ENCODE measurements around the gene MAML2. TPM values are rescaled to one million over a fixed set of nuclear protein-coding genes. Genes with fewer than 3 reads are reported as not detected.

The MAML2 gene
- total and polyA plus RNA-seq, 2 experiments from 2014 or later: 2.0 to 7.1 TPM

GRCh38 chr11:96279896-96280290 is 63.1 kb downstream of the MAML2 start (continued):
- no peak for TF ChIP-seq EZH2 (IDR thresholded peaks at IDR 0.05; ENCODE audit: low read depth, unreplicated experiment)
- TF ChIP-seq REST (IDR thresholded peaks at IDR 0.05; ENCODE audit: unreplicated experiment): no peak
- TF ChIP-seq ETS1 (IDR thresholded peaks at IDR 0.05): no peak
- no peak for TF ChIP-seq ZNF114 (CRISPR knock-in tag; IDR thresholded peaks at IDR 0.05)

GRCh38 chr11:96279018-96279895 is 63.7 kb downstream of the MAML2 start:
- ATAC-seq (peak; percentile 33; the same call in 1 of the 3 replicates), DNase-seq (ENCODE audit: low spot score) (no peak)
- Mint-ChIP-seq H3K36me3 (ENCODE audit: low read depth) (no peaks in the 10 kb centered on the region), H3K9me3 (no peaks in the 10 kb centered on the region), H3K27ac (no peak overlapping the region), H3K27me3 (ENCODE audit: insufficient read depth, low read depth, poor library complexity) (no peaks in the 10 kb centered on the region), H3K4me1 (peaks cover 38% of the 10 kb centered on the region), H3K4me3 (no peak overlapping the region)
- peaks cover 4% of the 10 kb centered on the region; the same call in 1 of the 2 replicates for H3K79me2 ChIP-seq (replicated peaks; ENCODE audit: insufficient read depth)
- H3K9me2 ChIP-seq (ENCODE audit: insufficient read depth): no peaks in the 10 kb centered on the region
- H4K20me1 ChIP-seq (replicated peaks; ENCODE audit: insufficient read depth): no peaks in the 10 kb centered on the region
- H3K27me3 ChIP-seq (ENCODE audit: insufficient read depth): no peaks in the 10 kb centered on the region
- no peak overlapping the region for H3K4me3 ChIP-seq
- H3F3A ChIP-seq (replicated peaks; ENCODE audit: low read depth): no peaks in the 10 kb centered on the region
- no peaks in the 10 kb centered on the region for H3K36me3 ChIP-seq (ENCODE audit: insufficient read depth)
- H2AFZ ChIP-seq: no peak overlapping the region
- peaks cover 34% of the 10 kb centered on the region for H3K4me1 ChIP-seq (ENCODE audit: insufficient read depth)
- H3K4me2 ChIP-seq: peak overlapping the region; percentile 47; the same call in 1 of the 2 replicates
- H3K27ac ChIP-seq (ENCODE audit: low read depth): no peak overlapping the region
- TF ChIP-seq CREB1 (CRISPR knock-in tag; IDR thresholded peaks at IDR 0.05; ENCODE audit: low read depth) (no peak), ETS1 (IDR thresholded peaks at IDR 0.05) (no peak), ZNF114 (CRISPR knock-in tag; IDR thresholded peaks at IDR 0.05) (no peak), POLR2AphosphoS5 (IDR thresholded peaks at IDR 0.05; ENCODE audit: low read depth) (no peak), JUNB (IDR thresholded peaks at IDR 0.05; ENCODE audit: unreplicated experiment) (no peak), NANOG (IDR thresholded peaks at IDR 0.05; ENCODE audit: borderline replicate concordance) (no peak), EZH2 (IDR thresholded peaks at IDR 0.05; ENCODE audit: low read depth, unreplicated experiment) (no peak), STAT1 (IDR thresholded peaks at IDR 0.05; ENCODE audit: unreplicated experiment) (no peak), ZNF331 (CRISPR knock-in tag; IDR thresholded peaks at IDR 0.05; ENCODE audit: low read depth) (no peak), CTCF (conservative IDR thresholded peaks at IDR 0.05; ENCODE audit: low read depth in 2 of 2) (no peak), REST (IDR thresholded peaks at IDR 0.05; ENCODE audit: unreplicated experiment) (no peak)

All from GM23338 (cell line).